Stimulated activated CD8-positive, alpha-beta memory T cell treated with anti-CD3 and anti-CD28 coated beads, Interleukin-15, amount 100 ng/mL, for 48 hours (primary cell): ENCODE data around the gene ABLIM3.

Experiments
- DNase-seq, 2 donors: peaks; one replicate each; pipeline ENCODE4 v3.0.0-alpha.2; 2020; ENCODE audit warnings: low read depth in 2 of 2

The ABLIM3 gene

DNA sequence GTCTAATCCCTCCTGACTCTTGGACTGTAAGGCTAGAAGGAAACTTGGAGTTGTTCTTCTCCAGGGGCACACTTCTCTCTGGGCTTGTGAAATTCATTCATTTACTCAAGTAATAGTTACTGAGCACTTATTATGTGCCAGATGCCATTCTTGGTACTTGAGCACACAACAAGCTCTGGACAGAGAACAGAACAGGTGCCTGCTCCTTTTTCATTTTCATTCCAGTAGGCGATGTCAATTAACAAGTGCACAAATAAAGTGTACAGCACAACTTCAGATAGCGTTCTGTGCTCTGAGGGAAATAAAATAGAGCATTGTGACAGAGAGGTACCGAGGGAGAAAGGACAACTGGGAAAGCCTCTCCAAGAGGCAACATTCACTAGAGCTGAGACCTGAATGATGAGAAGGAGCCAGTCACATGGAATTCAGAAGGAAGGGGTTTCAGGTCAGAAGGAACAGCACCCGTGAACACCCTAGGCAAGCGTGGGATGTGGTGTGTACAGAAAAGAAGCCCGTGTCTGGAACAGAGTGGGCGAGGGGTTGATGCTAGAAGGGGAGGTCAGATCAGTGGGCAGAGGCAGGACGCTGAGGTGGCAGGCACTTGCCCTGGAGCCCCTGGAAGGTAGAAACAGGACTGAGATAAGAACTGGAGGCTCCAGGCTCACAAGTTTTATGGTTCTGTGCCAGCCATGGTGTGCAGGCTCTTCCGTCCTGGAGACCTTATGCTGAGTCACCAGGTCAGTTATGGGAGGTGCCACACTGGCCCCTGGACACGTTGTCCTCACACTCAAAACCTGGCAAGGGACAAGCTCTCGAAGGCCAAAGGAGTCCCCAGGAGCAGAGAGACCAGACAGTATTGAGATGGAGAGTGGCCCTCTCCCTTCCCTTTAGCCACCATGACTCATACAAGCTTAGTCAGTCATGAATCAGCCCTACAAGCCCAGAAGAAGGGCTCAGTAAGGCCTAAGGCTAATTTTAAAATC lies 7.2 kb upstream of the ABLIM3 start:
- no peak for DNase-seq

DNA sequence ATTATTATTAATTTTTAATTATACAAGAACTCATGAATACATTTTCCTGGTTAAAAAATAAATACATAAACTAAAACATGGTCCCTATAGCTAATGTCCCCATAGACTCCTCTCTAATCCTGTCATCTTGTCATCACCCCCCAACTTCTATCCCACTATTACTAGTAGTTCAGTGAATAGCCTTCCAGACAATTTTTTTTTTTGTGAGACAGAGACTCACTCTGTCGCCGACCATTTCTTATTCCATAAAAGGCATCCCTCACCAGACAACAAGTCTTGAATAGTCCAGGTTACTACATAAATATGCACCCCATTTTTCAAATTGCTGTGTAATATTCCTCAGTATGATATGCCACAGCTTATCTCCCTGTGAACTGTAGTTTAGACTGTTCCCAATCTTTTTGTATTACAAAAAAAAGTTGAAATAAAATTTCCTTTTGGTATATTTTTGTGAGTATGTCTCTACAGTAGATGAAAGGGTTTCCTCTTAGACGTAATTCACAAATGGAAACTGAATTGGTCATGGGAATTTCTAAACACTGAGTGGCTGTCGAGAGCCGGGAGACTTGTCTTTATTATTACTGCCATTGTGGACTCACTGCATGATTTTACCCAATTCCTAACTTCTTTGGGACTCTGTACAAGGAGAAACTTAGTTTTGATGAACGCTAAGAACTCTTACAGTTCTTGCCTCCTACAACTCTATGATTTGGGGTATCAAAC lies 6.4 kb upstream of the ABLIM3 start:
- DNase-seq, result no peak

DNA sequence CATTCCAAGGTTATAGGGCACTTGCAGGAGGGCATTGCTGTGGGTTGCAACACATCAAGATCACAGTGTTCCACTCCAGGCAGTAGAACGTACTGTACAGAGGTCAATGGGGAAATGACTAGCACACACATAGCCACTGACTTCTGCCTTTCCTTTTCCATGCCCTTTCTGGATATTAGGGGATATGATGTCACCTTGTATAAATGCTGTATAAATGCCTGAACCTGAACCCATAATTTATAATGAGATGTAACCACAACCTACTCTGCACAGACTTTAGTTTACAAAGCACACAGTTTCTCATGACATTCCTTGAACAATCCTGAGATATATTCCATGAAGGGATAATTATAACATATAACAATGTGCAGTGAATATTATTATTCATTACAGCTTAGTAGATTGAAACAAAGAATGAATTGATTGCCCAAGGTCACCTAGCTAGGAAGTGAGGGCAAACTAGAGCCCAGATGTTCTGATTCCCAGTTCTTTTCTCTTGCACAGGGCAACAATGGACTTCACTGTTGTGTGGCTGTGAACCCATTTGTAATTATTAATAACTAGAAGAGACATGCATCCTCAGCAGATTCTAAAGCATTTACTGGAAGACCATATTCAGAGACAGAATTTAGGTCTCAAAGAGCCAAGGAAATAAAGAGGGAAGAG lies 5.6 kb upstream of the ABLIM3 start:
- no peak for DNase-seq

DNA sequence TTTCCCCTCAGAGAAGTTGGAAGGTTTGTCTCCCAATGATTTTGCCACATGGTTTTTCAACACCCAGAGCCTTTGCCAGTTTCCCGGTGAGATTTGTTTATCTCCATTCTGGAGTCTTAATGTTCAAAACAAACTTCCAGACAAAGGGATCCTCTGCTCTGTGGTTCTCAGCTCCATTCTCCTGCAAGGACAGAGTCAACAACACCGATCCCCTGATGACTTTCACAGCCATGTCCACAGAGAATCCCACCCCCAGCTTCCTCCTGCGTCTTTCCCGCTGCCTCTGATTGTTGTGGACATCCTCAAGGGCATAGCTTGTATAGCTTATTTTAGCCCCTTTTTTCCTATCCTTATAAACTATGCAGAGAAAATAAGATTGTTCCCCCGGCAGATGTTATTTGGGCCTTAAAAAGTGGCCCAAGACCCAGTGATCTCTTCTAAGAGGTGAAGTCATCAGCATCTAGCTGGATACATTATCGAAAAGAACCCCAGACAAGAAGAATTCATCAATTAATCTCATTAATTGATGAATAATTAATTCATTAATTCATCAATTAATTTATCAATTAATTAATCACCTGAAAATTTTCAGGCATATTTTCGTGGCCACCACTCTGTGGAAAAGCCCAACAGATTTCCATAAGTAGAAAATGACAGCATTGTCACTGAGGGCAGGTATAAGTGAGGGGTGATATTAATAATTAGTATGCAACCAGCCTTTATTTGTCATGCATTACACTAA lies 2.9 kb upstream of the ABLIM3 start:
- no peak for DNase-seq

DNA sequence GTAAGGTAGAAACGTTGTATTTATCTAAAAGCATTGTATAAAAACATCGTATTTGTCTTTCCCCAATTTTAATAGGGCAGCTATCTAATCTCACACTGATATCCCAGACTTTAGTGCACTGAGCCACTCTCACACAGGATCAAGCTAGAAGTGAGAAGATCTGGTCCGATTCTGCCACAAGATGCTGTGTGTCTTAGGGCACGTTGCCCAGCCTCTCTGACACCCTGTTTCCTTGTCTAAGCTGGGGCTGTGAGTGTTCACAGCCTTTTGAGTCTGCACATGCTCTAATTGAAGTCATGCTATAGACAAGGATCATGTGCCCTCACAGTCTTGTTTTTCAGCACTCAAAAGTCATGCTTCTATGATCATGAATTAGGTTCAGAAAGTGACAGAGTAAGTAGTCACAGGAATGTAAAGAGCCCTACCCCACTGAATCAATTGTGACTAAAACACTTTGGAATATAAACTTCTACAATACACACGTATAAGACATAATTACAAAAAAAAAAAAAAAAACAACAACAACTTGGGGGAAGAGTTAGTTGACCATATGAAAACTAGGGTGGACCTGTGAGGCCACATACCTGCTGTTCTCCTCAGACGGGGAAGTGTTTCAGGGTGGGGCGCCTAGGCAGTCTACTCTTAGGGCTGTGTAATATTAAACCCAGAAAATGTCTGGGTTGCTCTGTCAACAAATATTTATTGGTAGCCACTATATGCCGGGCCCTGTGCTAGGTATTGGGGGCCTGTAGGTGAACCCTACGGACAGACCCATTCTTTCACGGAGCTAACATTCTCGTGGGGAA lies 893 bp upstream of the ABLIM3 start:
- no peak for DNase-seq

DNA sequence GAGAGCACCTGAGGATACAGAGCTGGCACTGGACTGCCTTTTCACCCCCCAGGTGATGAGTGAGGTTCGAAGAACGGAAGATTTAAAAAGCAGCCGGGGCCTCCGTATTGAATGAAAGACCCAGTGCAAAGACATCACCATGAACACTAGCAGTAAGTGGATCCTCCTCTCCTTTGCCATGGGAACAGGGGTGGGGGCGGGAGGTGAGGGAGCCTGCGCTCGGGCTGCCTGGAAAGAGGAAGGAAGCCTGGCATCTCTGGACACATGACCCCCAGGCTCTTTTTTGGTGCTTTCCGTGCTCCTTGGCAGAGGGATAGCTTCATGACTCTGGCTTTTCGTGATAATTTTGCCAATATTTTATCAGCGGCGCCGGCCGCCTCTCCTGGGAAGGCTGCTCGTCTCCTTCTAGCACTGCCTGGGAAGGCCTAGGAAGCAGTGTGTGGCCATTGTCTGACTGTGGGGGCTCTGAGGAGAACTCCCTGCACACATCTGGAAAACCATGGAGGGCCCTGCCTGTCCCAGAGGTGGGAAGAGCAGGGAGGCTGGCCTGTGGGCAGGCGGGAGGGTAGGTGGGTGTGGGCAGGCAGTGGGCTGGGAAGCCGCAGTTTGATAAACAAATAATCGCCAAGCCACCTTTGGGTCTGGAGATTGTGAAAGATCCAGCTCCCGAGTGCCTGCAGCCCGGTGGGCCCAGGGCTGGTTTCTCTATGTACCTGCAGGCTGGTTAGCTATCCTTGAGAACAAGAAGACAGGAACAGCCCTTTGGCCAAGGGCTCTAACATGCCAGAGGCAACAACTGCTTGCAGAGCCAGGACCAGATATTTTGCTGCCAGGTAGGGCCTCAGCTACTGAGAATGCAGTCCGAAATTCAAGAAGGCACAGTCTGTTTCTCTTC lies 911 bp downstream of the ABLIM3 start:
- no peak for DNase-seq

DNA sequence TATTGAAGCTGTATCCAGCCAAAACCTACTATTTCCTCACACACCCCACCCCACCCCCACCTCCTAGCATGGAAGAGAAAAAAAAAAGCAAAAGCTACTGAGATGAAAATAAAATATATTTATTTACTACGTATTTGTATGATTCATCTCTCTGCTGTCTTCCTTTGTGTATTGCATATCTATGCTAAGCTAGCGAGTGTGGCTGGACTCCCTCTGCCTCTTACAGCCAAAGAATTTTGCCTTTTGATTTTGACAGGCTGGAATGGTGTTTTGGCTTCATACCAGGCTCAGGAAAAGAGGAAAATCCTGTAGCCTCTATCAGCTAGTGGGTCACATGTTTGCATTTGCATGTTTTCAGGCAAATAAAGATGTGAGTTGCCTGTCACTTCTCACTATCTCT lies 2.2 kb downstream of the ABLIM3 start:
- no peak for DNase-seq

DNA sequence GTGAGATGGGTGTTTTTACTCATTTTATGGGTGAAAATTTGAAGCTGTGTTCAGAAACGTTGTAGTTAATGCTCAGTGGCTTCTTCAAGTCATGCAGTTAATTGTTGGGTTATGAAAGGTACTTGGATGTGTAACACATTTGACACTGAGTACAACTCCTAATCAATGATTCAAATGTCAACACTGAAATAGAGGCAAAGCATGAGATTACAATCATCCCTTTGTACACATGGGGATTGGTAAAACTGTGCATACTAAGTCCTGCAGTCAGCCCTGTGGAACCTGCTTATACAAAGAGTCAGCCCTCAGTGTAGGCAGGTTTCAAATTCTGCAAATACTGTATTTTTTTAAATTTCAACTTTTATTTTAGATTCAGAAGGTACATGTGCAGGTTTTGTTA lies 3.3 kb downstream of the ABLIM3 start:
- DNase-seq, result no peak

DNA sequence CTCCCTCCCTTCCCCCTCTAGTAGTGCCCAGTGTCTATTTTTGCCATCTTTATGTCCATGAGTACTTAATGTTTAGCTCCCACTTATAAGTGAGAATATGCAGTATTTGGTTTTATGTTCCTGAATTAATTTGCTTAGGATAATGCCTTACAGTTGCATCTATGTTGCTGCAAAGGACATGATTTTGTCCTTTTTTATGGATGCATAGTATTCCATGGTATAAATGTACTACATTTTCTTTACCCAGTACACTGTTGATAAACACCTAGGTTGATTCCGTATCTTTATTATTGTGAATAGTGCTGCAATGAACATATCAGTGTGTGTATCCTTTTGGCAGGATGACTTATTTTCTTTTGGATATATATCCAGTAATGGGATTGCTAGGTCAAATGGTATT lies 3.8 kb downstream of the ABLIM3 start:
- DNase-seq, result no peak

DNA sequence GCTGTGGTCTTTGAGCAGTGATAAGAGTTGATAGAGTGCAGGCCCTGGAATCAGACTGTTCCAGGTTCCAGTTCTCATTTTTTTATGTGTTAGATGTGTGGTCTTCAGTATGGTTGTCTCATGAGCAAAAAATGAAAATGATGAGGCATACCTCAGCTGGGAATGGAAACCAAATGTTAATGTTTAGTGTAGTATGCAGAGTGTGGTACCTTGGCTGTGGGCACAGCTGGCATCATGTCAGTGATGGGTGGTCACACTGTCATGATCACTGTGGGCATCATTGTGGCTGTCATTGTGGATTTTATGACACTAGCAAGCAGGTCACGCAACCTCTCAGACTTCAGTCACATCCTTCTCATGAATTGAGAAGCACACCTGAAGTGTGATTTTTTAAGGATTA lies 6.4 kb downstream of the ABLIM3 start:
- no peak for DNase-seq

DNA sequence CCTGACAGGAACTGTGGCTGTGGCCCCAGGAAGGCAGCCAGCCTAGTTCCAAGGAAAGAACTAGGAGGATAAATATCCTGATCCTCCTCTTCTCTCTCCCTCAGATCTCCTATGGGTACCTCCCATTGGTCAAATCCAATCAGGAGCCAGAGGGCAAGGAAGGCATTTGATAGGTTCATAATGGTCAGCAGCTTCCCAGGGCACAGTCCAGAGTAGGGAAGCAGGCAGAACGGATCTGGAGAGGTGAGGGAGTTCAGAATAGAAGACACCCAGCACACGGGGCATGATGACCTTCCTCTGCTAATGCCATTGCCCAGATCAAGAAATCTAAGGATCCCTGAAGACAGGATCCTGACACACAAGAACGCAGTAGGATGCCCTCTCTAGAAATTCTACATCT lies 8.6 kb downstream of the ABLIM3 start:
- no peak for DNase-seq

DNA sequence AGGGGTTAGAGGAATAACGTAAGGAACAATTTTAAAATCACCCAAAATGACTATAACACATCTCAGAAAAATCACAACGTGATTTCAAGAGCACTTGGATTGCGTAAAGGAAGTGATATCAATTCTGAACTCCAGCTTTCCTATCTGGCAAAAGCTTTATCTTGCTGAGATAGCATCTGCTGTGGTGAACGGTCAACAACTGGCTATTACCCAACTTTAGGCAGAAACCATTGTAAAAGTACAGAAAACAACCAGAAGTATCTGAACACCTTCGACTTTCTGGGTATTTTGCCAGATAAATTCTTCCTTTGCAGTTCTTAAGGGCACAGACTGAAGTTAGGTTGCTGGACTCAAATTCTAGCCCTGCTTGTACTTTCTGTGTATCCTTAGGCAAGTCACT lies 9.2 kb downstream of the ABLIM3 start:
- DNase-seq, result no peak

DNA sequence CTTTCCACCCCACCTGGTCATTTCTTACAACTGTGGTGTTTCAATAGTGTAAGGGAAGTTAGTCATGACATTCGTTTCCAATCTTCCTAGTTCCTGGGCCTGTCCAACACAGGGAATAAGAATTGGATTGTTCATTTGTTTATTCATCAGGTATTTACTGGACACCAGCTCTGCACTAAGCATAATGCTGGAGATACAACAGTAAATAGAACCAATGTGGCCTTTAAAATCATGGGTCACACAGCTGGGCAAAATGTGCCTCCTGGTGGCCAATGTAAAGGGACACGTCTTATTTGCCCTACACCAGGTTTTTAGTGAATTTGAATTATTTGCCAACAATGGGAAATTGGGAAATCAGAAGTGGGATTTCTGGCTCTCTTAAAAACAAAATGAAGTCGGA lies 10.4 kb downstream of the ABLIM3 start:
- DNase-seq, result no peak

DNA sequence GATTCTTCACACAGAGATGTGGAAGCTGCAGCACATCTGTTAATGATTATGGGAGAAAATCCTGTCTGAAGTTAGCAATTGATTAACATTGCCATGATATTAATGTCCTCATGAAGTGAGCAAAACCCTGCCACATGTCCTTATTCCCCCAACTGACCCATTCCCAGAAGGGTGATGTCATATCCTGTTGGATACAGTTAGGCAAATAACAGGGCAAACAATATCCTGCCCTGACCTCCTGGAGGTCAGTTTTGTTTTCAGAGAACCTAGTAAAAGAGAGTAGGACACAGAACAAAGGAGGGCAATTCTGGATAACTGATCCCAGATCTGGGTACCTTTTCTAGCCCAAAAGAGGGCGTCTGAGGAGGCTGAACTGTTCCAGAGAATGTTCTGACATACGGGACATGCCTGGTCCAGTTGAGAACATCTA lies 11.0 kb downstream of the ABLIM3 start:
- DNase-seq, result no peak

DNA sequence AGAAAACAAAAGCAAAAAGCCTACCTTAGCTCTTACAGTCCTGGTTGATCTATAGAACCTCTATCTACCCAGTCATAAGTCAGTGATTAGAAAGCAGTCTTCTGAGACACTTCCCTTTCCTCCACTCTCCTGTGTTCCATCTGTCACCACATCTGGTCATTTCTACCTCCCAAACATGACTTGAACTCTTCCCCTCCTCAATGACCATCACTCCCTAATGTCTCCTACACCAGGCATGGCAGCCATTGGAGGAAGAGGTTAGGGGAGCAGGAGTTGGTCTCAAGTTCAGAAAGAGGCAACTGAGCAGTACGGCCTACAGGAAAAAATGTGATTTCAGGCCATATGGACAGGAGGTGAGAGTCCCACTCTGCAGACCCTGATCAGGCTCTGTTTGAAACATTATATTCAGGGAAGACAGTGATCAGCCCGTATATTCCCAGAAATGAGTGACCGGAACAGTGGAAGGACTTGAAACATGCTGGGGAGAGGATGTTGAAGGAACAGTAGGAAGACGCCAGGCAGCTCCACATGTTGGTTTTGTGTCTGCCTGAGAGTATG lies 12.0 kb downstream of the ABLIM3 start:
- no peak for DNase-seq

DNA sequence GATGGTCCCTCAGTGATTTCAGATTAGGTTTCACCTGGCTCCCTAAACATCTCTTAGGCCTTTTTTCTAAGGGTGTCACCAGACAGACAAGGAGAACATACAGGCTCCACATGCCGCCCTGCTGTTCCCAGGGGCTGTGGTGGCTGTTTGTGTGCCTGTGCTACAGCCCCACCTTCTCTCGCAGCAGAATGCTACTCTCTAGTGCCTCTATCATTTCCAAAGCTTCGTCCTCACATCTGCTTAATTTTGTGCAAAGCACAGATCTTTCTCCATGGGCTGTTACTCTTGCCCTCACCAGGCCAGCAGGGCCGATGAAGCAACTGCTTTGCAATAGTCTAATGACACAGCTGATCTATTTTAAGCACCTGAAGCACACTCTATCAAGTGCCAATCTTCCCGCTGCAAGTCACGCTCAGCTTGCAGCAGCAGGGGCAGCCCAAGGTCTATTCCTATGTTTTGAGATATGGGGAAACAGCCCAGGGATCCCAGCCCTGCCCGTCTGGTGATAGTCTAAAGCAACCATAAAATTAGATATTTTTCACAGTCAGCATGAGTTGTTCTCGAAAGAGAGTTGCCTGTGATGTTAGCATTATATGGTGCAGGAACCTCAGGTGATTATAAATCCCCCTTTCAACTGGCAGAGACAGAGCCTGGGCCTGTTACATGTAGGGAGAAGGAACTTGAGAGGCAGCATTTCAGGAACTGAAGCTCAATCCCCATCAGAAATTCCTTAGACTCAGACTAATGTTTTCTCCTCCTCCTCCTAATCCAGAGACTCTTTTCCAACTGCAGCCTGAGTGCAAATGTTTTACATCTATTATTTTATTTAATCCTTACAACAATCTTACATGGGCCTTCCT lies 12.7 kb downstream of the ABLIM3 start:
- no peak for DNase-seq

DNA sequence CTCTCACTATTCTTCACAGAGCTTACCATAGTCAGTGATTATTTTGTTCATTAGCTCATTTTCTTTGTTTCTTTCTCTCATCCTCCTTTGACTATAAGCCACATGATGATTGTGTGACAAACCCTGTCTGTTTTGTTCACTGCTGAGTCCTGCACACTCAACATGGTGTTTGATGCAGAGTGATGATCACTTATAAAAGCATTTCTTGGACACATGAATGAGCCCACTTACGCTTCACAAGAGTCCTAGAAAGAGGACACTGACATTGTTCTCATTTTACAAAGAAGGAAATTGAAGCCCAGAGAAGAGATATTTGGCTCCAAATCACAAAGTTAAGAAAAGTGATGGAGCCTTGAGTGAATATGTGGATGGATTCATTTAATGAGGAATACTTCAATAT lies 13.4 kb downstream of the ABLIM3 start:
- no peak for DNase-seq

DNA sequence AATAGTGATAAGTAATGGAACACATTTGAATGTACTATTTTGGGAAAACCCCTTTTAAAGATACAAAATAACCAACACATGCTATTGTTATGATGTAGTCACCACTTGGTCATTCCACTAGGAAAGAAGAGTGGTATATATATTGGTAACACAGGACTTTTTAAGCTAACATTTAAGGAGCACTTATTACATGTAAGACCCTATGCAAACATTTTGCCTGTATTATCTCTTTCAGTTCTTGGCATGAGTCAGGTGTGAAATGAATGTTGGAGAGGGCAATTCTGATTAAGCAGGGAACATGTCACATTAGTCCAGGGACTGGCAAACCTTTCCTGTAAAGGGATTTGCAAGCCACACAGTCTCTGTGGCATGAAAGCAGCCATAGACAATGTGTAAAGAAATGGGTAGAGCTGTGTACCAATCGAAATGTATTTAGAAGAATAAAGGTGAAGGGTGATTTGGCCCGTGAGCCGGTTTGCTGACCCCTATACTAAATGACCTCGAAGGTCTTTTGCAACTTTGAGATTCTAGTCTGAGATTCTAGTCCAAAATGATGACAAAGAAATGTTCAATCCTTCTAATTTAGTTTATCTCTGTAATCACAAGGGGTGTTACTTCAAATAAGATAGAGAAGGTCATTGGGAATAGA lies 15.3 kb downstream of the ABLIM3 start:
- no peak for DNase-seq
